IMR-90 (cell line): ENCODE data around the gene FAM186B. TPM values are rescaled to one million over a fixed set of nuclear protein-coding genes. Genes with fewer than 3 reads are reported as not detected.

Source experiments
- ATAC-seq: fragments of 200-7000 bp; cut with Tn5 transposase; 2 replicates; pipeline ENCODE4 v1.9.1; 2020; ENCODE audit warnings: low read depth, mild to moderate bottlenecking, moderate library complexity
- BruUV-seq: library from RNA; stranded (reverse); fragments of 400-500 nt; replicated peaks from 2 replicates; lab custom pipeline; 2021; lab: Mats Ljungman, UMichigan
- CTCF ChIA-PET: fragments of 300-600 bp; formaldehyde crosslinking; extraction: SDS; loops from one replicate; lab custom pipeline; 2021; ENCODE audit warnings: antibody characterized with exemption; lab: Yijun Ruan, JAX
- POLR2A ChIA-PET: fragments of 300-600 bp; sonication (Branson Sonifier 250); formaldehyde crosslinking; loops from one replicate; lab custom pipeline; 2022; ENCODE audit warnings: antibody characterized with exemption; ENCODE audit not compliant: unreplicated experiment; lab: Charles Lee
- DNase-seq: peaks from one replicate; pipeline ENCODE4 v3.0.0; 2013
- H2AFZ ChIP-seq: replicated peaks from 2 replicates; pipeline ENCODE3; 2013; ENCODE audit warnings: low read length, mild to moderate bottlenecking; ENCODE audit not compliant: poor library complexity
- H2AK5ac ChIP-seq: 2 replicates; pipeline ENCODE4 v1.6.1; 2013; ENCODE audit warnings: low read depth, low read length, inconsistent platforms
- H2AK9ac ChIP-seq: replicated peaks from 2 replicates; pipeline ENCODE3; 2013; ENCODE audit warnings: mild to moderate bottlenecking, low read depth, low read length, moderate library complexity; ENCODE audit not compliant: poor library complexity
- H2BK120ac ChIP-seq: 2 replicates; pipeline ENCODE4 v1.6.1; 2013; ENCODE audit warnings: low read depth, low read length, inconsistent platforms
- H2BK15ac ChIP-seq: 3 replicates; pipeline ENCODE4 v1.6.1; 2013; ENCODE audit warnings: low read depth, low read length, inconsistent platforms
- H2BK20ac ChIP-seq: 2 replicates; pipeline ENCODE4 v1.6.1; 2013; ENCODE audit warnings: low read depth, mild to moderate bottlenecking, inconsistent platforms, low read length, moderate library complexity
- H2BK5ac ChIP-seq: 2 replicates; pipeline ENCODE4 v1.6.1; 2013; ENCODE audit warnings: mild to moderate bottlenecking, low read depth, low read length, inconsistent platforms; ENCODE audit not compliant: poor library complexity, severe bottlenecking
- H3K14ac ChIP-seq: replicated peaks from 2 replicates; pipeline ENCODE4 v1.6.1; 2013; ENCODE audit warnings: low read depth, low read length, inconsistent platforms
- H3K18ac ChIP-seq: 2 replicates; pipeline ENCODE4 v1.6.1; 2013; ENCODE audit warnings: low read depth, low read length, control low read depth
- H3K23ac ChIP-seq: 2 replicates; pipeline ENCODE4 v1.6.1; 2013; ENCODE audit warnings: low read depth, low read length, inconsistent platforms
- H3K27ac ChIP-seq: 2 replicates; pipeline ENCODE4 v1.5.1; 2013; ENCODE audit warnings: mild to moderate bottlenecking, control low read depth, low read length; ENCODE audit not compliant: insufficient read depth
- H3K27me3 ChIP-seq: 2 replicates; pipeline ENCODE4 v1.6.1; 2013; ENCODE audit warnings: low read length; ENCODE audit not compliant: control insufficient read depth, insufficient read depth
- H3K36me3 ChIP-seq: 2 replicates; pipeline ENCODE4 v1.6.1; 2013; ENCODE audit warnings: low read length, mixed read lengths; ENCODE audit not compliant: control insufficient read depth, insufficient read depth
- H3K4ac ChIP-seq: 2 replicates; pipeline ENCODE4 v1.6.1; 2013; ENCODE audit warnings: low read depth, low read length, inconsistent platforms
- H3K4me1 ChIP-seq: 2 replicates; pipeline ENCODE4 v1.6.1; 2013; ENCODE audit warnings: low read length, mixed read lengths; ENCODE audit not compliant: control insufficient read depth, insufficient read depth
- H3K4me2 ChIP-seq: 2 replicates; pipeline ENCODE4 v1.6.1; 2013; ENCODE audit warnings: low read depth, mild to moderate bottlenecking, control low read depth, low read length, moderate library complexity
- H3K4me3 ChIP-seq: 2 replicates; pipeline ENCODE4 v1.5.1; 2013; ENCODE audit warnings: low read depth, mild to moderate bottlenecking, control low read depth, low read length, moderate library complexity; ENCODE audit not compliant: insufficient read depth
- H3K56ac ChIP-seq: 2 replicates; pipeline ENCODE4 v1.6.1; 2013; ENCODE audit warnings: low read length, inconsistent platforms; ENCODE audit not compliant: insufficient read depth; ENCODE audit errors: extremely low read depth
- H3K79me1 ChIP-seq, 2 experiments: 2 replicates each; pipeline ENCODE4 v1.6.1; 2013; ENCODE audit warnings: low read length in 2 of 2, inconsistent platforms in 1 of 2, low read depth in 1 of 2
- H3K9ac ChIP-seq: 2 replicates; pipeline ENCODE4 v1.6.1; 2013; ENCODE audit warnings: low read depth, low read length, control low read depth
- H3K9me1 ChIP-seq: 2 replicates; pipeline ENCODE4 v1.6.1; 2013; ENCODE audit warnings: low read length, inconsistent platforms; ENCODE audit not compliant: insufficient read depth
- H3K9me3 ChIP-seq: 2 replicates; pipeline ENCODE4 v1.6.1; 2013; ENCODE audit warnings: low read length; ENCODE audit not compliant: control insufficient read depth, insufficient read depth
- H4K20me1 ChIP-seq: 2 replicates; pipeline ENCODE4 v1.6.1; 2013; ENCODE audit warnings: low read length, inconsistent platforms; ENCODE audit not compliant: insufficient read depth
- H4K5ac ChIP-seq: 2 replicates; pipeline ENCODE4 v1.6.1; 2013; ENCODE audit warnings: mild to moderate bottlenecking, low read depth, low read length, control low read depth
- H4K8ac ChIP-seq, 2 experiments: 2 replicates each; pipeline ENCODE4 v1.6.1; 2013; ENCODE audit warnings: low read depth in 2 of 2, low read length in 2 of 2, control low read depth in 1 of 2, inconsistent platforms in 1 of 2
- H4K91ac ChIP-seq: 2 replicates; pipeline ENCODE4 v1.6.1; 2013; ENCODE audit warnings: low read depth, low read length, inconsistent platforms; ENCODE audit not compliant: insufficient read depth
- CEBPB ChIP-seq: IDR thresholded peaks from 2 replicates; pipeline ENCODE4 v1.6.1; 2012; ENCODE audit warnings: low read depth, low read length, improper control_type of control experiment
- FOS ChIP-seq: fragments of 150-350 bp; IDR thresholded peaks from 2 replicates; pipeline ENCODE4 v1.6.1; 2016; ENCODE audit warnings: low read depth, low read length
- MAFK ChIP-seq: IDR thresholded peaks from 2 replicates; pipeline ENCODE4 v1.6.1; 2012; ENCODE audit warnings: low read depth, low read length, improper control_type of control experiment
- MAZ ChIP-seq: IDR thresholded peaks from 2 replicates; pipeline ENCODE4 v1.6.1; 2012; ENCODE audit warnings: low read depth, mild to moderate bottlenecking, low read length, improper control_type of control experiment, moderate library complexity, borderline replicate concordance
- MXI1 ChIP-seq: IDR thresholded peaks from 2 replicates; pipeline ENCODE4 v1.6.1; 2012; ENCODE audit warnings: low read depth, mild to moderate bottlenecking, low read length, moderate library complexity, borderline replicate concordance
- POLR2A ChIP-seq: IDR thresholded peaks from 2 replicates; pipeline ENCODE4 v1.6.1; 2012; ENCODE audit warnings: mild to moderate bottlenecking, low read depth, low read length
- RCOR1 ChIP-seq: IDR thresholded peaks from 2 replicates; pipeline ENCODE4 v1.6.1; 2012; ENCODE audit warnings: mild to moderate bottlenecking, low read length, improper control_type of control experiment; ENCODE audit not compliant: insufficient replicate concordance
- SMC3 ChIP-seq: fragments of 150-350 bp; IDR thresholded peaks from 2 replicates; pipeline ENCODE4 v1.6.1; 2016; ENCODE audit warnings: low read depth, mild to moderate bottlenecking, antibody characterized with exemption, low read length, moderate library complexity
- USF2 ChIP-seq: fragments of 150-350 bp; IDR thresholded peaks from 2 replicates; pipeline ENCODE4 v1.6.1; 2017; ENCODE audit warnings: mild to moderate bottlenecking, antibody characterized with exemption, low read length, low read depth
- WGBS, 2 experiments: methylation state at CpG; one replicate each; pipeline versions ENCODE4 v1.1.5 to v1.1.7; 2013; ENCODE audit warnings: missing lambda C conversion rate in 2 of 2; ENCODE audit not compliant: insufficient read length in 1 of 2; ENCODE audit errors: extremely low coverage in 2 of 2; 5-methylcytosine and 5-hydroxymethylcytosine counted together
- dilution Hi-C: fragments of 300-500 bp; cut with HindIII; formaldehyde crosslinking; loops from one replicate; pipeline ENCODE4 v1.14.3; 2018; ENCODE audit warnings: low sequenced_read_pairs; ENCODE audit not compliant: unreplicated experiment
- in situ Hi-C: fragments of 300-500 bp; cut with MboI; formaldehyde crosslinking; loops from 3 replicates; pipeline ENCODE4 v1.14.3; 2019; ENCODE audit warnings: low sequenced_read_pairs, inconsistent platforms, mixed read lengths
- intact Hi-C: fragments of 100-400 bp; cut with micrococcal nuclease; formaldehyde crosslinking; loops from 2 replicates; pipeline ENCODE4 v1.10.0; 2022
- polyA plus RNA-seq, 3 experiments: library from polyadenylated mRNA; depleted of rRNA; stranded (reverse); fragments of >200 nt; gene quantifications; 2 replicates each; pipeline ENCODE4 v1.2.3, GENCODE V29; 2012; ENCODE audit warnings: low replicate concordance in 1 of 3
- total RNA-seq: library from RNA; depleted of rRNA; stranded (reverse); fragments of >200 nt; gene quantifications from 2 replicates; pipeline ENCODE4 v1.2.3, GENCODE V29; 2012
- TF ChIP-seq, protein P1 (sequence below): fragments of 150-350 bp; IDR thresholded peaks from 2 replicates; pipeline ENCODE4 v1.6.1; 2016; ENCODE audit warnings: low read depth, mild to moderate bottlenecking, low read length, moderate library complexity, borderline replicate concordance
- TF ChIP-seq, protein P2 (sequence below): conservative IDR thresholded peaks from 2 replicates; pipeline ENCODE4 v1.5.1; 2012; ENCODE audit warnings: mild to moderate bottlenecking, low read depth, low read length, improper control_type of control experiment

FAM186B gene
- total and polyA plus RNA-seq, 2 of the 4 experiments (the other 2 are of a cell fraction): 0.10 to 0.18 TPM

GRCh38 chr12:49626169-49626835 lies 20.9 kb upstream of the FAM186B start:
- Histone ChIP-seq H2AK5ac (no peak overlapping the region), H4K91ac (no peak overlapping the region), H4K5ac (no peak overlapping the region), H3K4me3 (no peak overlapping the region), H3K9ac (no peak overlapping the region), H2BK120ac (no peak overlapping the region), H3K27me3 (no peaks in the 10 kb centered on the region), H2BK20ac (no peak overlapping the region), H3K14ac (no peak overlapping the region), H2AK9ac (no peak overlapping the region), H2BK5ac (no peak overlapping the region), H3K4me2 (no peak overlapping the region), H3K79me1 (peaks cover 3 to 13% of the 10 kb centered on the region in 2 experiments; a peak in 3 of 4 replicates), H3K4me1 (peaks cover 11% of the 10 kb centered on the region), H3K9me1 (0 out of 2 replicates have a peak, but pooled peaks cover 3% of the 10 kb centered on the region), H3K56ac (no peak overlapping the region), H2AFZ (no peak overlapping the region), H2BK15ac (no peak overlapping the region), H3K27ac (no peak overlapping the region), H3K4ac (no peak overlapping the region), H3K9me3 (no peaks in the 10 kb centered on the region), H3K23ac (no peak overlapping the region), H3K18ac (no peak overlapping the region), H4K8ac (no peak overlapping the region), H3K36me3 (no peaks in the 10 kb centered on the region), H4K20me1 (no peaks in the 10 kb centered on the region)
- ChIA-PET CTCF (interaction anchor here (1.6 kb wide), 1 partner anchor 295 kb away, joined by 7 read pairs; no protein-coding TSS in a partner anchor), POLR2A (no interaction called here)
- intact Hi-C loops: no loop called here
- no CpG with 5 or more reads among the region's 6 CpGs for WGBS, 2 experiments
- in situ Hi-C loops: no loop called here
- ATAC-seq (no peak), DNase-seq (peak; percentile 54)
- TF ChIP-seq RCOR1 (no peak), MXI1 (no peak), MAFK (no peak), MAZ (no peak), POLR2A (no peak), USF2 (no peak), CEBPB (no peak), FOS (no peak), SMC3 (0 out of 2 replicates have a peak, but pooled peaks have one; percentile 9)
- TF ChIP-seq, protein P1, sequence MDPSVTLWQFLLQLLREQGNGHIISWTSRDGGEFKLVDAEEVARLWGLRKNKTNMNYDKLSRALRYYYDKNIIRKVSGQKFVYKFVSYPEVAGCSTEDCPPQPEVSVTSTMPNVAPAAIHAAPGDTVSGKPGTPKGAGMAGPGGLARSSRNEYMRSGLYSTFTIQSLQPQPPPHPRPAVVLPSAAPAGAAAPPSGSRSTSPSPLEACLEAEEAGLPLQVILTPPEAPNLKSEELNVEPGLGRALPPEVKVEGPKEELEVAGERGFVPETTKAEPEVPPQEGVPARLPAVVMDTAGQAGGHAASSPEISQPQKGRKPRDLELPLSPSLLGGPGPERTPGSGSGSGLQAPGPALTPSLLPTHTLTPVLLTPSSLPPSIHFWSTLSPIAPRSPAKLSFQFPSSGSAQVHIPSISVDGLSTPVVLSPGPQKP: no peak
- TF ChIP-seq, protein P2, sequence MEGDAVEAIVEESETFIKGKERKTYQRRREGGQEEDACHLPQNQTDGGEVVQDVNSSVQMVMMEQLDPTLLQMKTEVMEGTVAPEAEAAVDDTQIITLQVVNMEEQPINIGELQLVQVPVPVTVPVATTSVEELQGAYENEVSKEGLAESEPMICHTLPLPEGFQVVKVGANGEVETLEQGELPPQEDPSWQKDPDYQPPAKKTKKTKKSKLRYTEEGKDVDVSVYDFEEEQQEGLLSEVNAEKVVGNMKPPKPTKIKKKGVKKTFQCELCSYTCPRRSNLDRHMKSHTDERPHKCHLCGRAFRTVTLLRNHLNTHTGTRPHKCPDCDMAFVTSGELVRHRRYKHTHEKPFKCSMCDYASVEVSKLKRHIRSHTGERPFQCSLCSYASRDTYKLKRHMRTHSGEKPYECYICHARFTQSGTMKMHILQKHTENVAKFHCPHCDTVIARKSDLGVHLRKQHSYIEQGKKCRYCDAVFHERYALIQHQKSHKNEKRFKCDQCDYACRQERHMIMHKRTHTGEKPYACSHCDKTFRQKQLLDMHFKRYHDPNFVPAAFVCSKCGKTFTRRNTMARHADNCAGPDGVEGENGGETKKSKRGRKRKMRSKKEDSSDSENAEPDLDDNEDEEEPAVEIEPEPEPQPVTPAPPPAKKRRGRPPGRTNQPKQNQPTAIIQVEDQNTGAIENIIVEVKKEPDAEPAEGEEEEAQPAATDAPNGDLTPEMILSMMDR: peak; percentile 29
- no TSS peak for BruUV-seq
- dilution Hi-C loops: no loop called here
